Pancreas (tissue), 10 donors: Measurements from ENCODE around the gene CFAP141. TPM values are rescaled to one million over a fixed set of nuclear protein-coding genes. Genes with fewer than 3 reads are reported as not detected.

Experiments
- ATAC-seq, 4 donors: fragments of 200-7000 bp; cut with Tn5 transposase; one replicate each; pipeline versions ENCODE4 v1.8.0 to v1.9.1; 2020; ENCODE audit warnings: mild to moderate bottlenecking in 4 of 4, moderate library complexity in 4 of 4
- DNase-seq, 6 donors: peaks; one replicate each; pipeline ENCODE4 v3.0.0-alpha.2; 2020
- FAIRE-seq: peaks from 2 replicates; lab custom pipeline; 2012; peaks lifted over from hg19 to GRCh38; lab: Jason Lieb, UNC
- H3K27ac ChIP-seq, 4 donors: fragments of 200-600 bp; sonication (generic); 1 replicate in 3 of 4; 2 replicates in 1 of 4; pipeline versions ENCODE4 v1.5.0 to v1.8.0; 2020
- H3K27me3 ChIP-seq, 4 donors: fragments of 200-600 bp; one replicate each; pipeline ENCODE4 v1.8.0; 2021
- H3K36me3 ChIP-seq, 3 donors: fragments of 200-600 bp; sonication (generic) in 1 of 3; one replicate each; pipeline versions ENCODE4 v1.5.0 to v1.8.0; 2020 to 2021
- H3K4me1 ChIP-seq, 3 donors: fragments of 200-600 bp; one replicate each; pipeline ENCODE4 v1.8.0; 2021
- H3K4me3 ChIP-seq, 4 donors: fragments of 200-600 bp; sonication (generic) in 2 of 4; one replicate each; pipeline versions ENCODE4 v1.5.0 to v1.8.0; 2020 to 2021
- H3K9me3 ChIP-seq, 4 donors: fragments of 200-600 bp; one replicate each; pipeline ENCODE4 v1.8.0; 2021
- CTCF ChIP-seq, 4 donors: fragments of 200-600 bp; sonication (generic) in 3 of 4; IDR thresholded peaks; one replicate each; pipeline versions ENCODE4 v1.5.0 to v1.8.0; 2021; ENCODE audit warnings: antibody characterized with exemption in 4 of 4
- WGBS, 2 donors: extraction: QIAGEN DNeasy Blood & Tissue Kit; methylation state at CpG; one replicate each; pipeline ENCODE4 v1.1.7; 2013; 5-methylcytosine and 5-hydroxymethylcytosine counted together
- intact Hi-C, 3 donors: fragments of 100-400 bp; cut with DNase I; formaldehyde crosslinking; loops; one replicate each; pipeline versions ENCODE4 v1.11.1 to v1.14.2; 2022
- polyA plus RNA-seq, 2 donors: library from polyadenylated mRNA; stranded (reverse); fragments of 200-250 nt; gene quantifications; one replicate each; pipeline ENCODE4 v1.2.3, GENCODE V29; 2013
- total RNA-seq, 6 donors: library from RNA; stranded (reverse); fragmentation: NEBNext Ultra II Directional in 4 of 6; extraction: Animal tissue kit (Norgen Biotek cat#: 25700) in 4 of 6; gene quantifications; one replicate each; pipeline versions ENCODE4 v1.2.1 to v1.2.4, GENCODE V29; 2021 to 2023
- donor health status: healthy with polysubstance abuse.
- donor health status: DM: no; HTN: no; CAD: no; lungs with moderate emphysema.
- donor health status: DM: no; HTN: no; CAD: no.
- donor health status: control.
- donor health status: control.
- donor health status: Bipolar disorder and iron deficiency.
- donor health status: DM: yes; HTN: yes; CAD: no.
- donor health status: DM: no; HTN: no; CAD: no.
- donor health status: DM: no; HTN: no; CAD: no.
- donor health status: DM: yes; HTN: yes; CAD: no.

CFAP141 gene
- total and polyA plus RNA-seq, 8 donors, result 0.52 TPM; not detected in 7

DNA sequence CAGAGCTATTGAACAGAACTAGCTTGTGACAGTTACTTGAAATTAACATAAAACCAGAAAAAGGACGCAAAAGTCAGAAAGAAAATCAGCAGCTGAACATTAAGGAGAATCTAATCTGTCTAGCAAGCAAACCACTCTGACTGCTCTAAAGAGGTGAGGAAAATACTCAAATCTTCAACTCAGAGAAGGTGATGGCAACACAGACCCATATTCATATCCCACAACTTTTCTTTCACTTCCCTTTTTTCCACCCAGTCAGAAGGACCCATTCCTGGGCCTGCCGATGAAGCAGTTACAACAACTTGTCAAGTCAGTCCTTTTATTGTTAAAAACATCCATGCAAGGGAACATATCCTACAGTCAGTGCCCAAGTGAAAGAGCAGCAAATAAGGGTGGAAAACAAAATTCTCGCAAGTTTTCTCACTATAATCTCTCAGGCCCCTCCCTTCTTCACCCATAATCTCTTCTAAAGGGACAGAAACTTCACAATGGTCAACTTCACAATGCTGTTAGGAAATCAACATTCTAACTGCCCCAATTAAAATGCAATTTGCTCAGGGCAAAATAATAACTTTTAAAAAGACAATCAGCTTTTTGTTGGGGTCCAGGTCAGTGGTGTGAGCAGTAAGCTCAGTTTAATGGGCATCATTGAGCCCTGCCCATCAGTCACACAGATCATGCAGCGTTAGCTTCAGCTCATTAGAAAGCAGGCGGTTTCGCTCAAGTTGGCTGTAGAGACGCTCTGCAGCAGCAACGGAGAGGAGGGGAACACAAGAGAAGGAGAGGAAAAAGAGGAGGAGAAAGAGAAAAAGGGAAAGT is 47.6 kb downstream of the CFAP141 start:
- DNase-seq (no peak), ATAC-seq (peak in 2 of 4 donors; percentile 31 to 40), FAIRE-seq (no peak)
- Histone ChIP-seq H3K9me3 (no peaks in the 10 kb centered on the region), H3K36me3 (peaks cover 0 to 30% (median 0%) of the 10 kb centered on the region in 3 donors), H3K27me3 (no peaks in the 10 kb centered on the region), H3K4me3 (no peak overlapping the region), H3K4me1 (peaks cover 0 to 6% (median 0%) of the 10 kb centered on the region in 3 donors), H3K27ac (peak overlapping the region in 1 of 4 donors; percentile 6)
- no peak for TF ChIP-seq CTCF (IDR thresholded peaks at IDR 0.05)
- WGBS, 2 donors, result 78 to 88% methylated on average over 8 of the region's 8 CpGs
- intact Hi-C loops, result no loop called here

GRCh38 chr1:154157520-154158306 is 48.4 kb downstream of the CFAP141 start:
- Histone ChIP-seq H3K4me3 (no peak overlapping the region), H3K36me3 (peaks cover 0 to 23% (median 0%) of the 10 kb centered on the region in 3 donors), H3K27ac (peak overlapping the region in 1 of 4 donors; percentile 6), H3K27me3 (no peaks in the 10 kb centered on the region), H3K4me1 (peaks cover 0 to 6% (median 0%) of the 10 kb centered on the region in 3 donors), H3K9me3 (no peaks in the 10 kb centered on the region)
- 68 to 77% methylated on average over 7 of the region's 7 CpGs for WGBS, 2 donors
- intact Hi-C loops, result no loop called here
- FAIRE-seq (no peak), DNase-seq (no peak), ATAC-seq (peak in 3 of 4 donors; percentile 52 to 61 (median 57))
- TF ChIP-seq CTCF (IDR thresholded peaks at IDR 0.05), result no peak

GRCh38 chr1:154155251-154155650 is 50.9 kb downstream of the CFAP141 start:
- Histone ChIP-seq H3K4me1 (peaks cover 0 to 6% (median 0%) of the 10 kb centered on the region in 3 donors), H3K9me3 (no peaks in the 10 kb centered on the region), H3K4me3 (no peak overlapping the region), H3K27me3 (no peaks in the 10 kb centered on the region), H3K27ac (peak overlapping the region in 2 of 4 donors; percentile 7 to 50), H3K36me3 (peaks cover 0 to 19% (median 0%) of the 10 kb centered on the region in 3 donors)
- no peak for DNase-seq
- intact Hi-C loops, result no loop called here
- FAIRE-seq, result no peak
- no peak for TF ChIP-seq CTCF (IDR thresholded peaks at IDR 0.05)
- peak in 3 of 4 donors; percentile 19 to 37 (median 23) for ATAC-seq
- 31 to 70% methylated on average over 9 of the region's 9 CpGs for WGBS, 2 donors

DNA sequence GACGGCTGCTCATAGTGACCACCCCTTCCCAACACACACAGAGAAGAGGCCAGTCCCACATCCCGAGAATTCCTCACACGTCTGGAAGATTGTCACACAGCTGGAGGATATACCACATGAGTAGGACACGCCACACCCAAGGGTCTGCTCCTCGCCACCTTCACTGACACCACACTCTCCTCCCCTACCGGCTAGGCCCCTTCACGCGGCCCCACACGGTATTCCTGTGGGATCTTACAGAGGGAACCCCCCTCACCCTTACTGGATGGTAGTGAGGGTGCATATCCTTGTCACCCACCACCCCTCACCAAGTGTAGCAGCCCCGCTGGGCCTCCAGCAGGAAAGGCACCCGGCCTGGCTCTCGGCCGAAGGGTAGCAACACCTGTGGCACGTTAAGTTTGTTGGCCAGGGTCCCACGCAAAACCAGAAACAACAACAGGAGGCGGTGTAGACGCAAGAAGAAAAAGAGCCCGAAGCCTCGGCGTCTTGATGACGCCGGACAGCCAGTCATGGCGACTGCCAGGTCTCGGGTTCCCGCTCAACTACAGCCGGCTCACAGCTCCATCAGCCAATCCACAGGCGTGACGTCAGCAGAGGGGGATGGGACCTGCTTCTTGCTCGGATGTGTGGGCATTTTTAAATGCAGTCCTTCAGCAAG is 51.5 kb downstream of the CFAP141 start, which contains the start of gene NUP210L:
NUP210L (minus strand) TSS at position 540 of the 658 bp plus-strand sequence.
- no peak for TF ChIP-seq CTCF (IDR thresholded peaks at IDR 0.05)
- no peak within 1 kb of the TSS for H3K4me3 ChIP-seq

More for the DNA sequence above, 51.5 kb downstream of the CFAP141 start, which contains the start of gene NUP210L:
- intact Hi-C loops, result no loop called here
- peak in 3 of 4 donors; percentile 38 to 79 (median 69) for ATAC-seq
- H3K27me3 ChIP-seq, result no peaks in the 10 kb centered on the region
- no peak for FAIRE-seq
- WGBS, 2 donors, result 52 to 84% methylated on average over 29 of the region's 29 CpGs
- peaks cover 0 to 6% (median 0%) of the 10 kb centered on the region in 3 donors for H3K4me1 ChIP-seq
- H3K27ac ChIP-seq, result peak within 1 kb of the TSS in 2 of 4 donors; percentile 7 to 50
- H3K9me3 ChIP-seq, result no peaks in the 10 kb centered on the region
- peaks cover 0 to 19% (median 0%) of the 10 kb centered on the region in 3 donors for H3K36me3 ChIP-seq
- peak in 4 of 6 donors; percentile 35 to 67 (median 52) for DNase-seq
